Activated CD8-positive, alpha-beta T cell treated with anti-CD3 and anti-CD28 coated beads for 36 hours (primary cell): ENCODE data around the gene C8B. TPM values are rescaled to one million over a fixed set of nuclear protein-coding genes. Genes with fewer than 3 reads are reported as not detected.

Experiments used
- ATAC-seq: fragments of 200-7000 bp; cut with Tn5 transposase; one replicate; pipeline ENCODE4 v1.10.0; 2021; ENCODE audit warnings: mild to moderate bottlenecking, moderate library complexity
- CTCF ChIA-PET: fragments of 350-600 bp; sonication (Branson Sonifier 250); formaldehyde crosslinking; loops from one replicate; lab custom pipeline; 2021; ENCODE audit warnings: antibody characterized with exemption; lab: Charles Lee
- POLR2A ChIA-PET: fragments of 350-600 bp; sonication (Branson Sonifier 250); formaldehyde crosslinking; loops from one replicate; lab custom pipeline; 2021; ENCODE audit warnings: antibody characterized with exemption; lab: Charles Lee
- DNase-seq: peaks from one replicate; pipeline ENCODE4 v3.0.0-alpha.2; 2020
- H3K27ac Mint-ChIP-seq: one replicate; pipeline ENCODE4 v1.8.0; 2021; ENCODE audit warnings: mild to moderate bottlenecking, mixed read lengths
- H3K27me3 Mint-ChIP-seq: one replicate; pipeline ENCODE4 v1.8.0; 2021; ENCODE audit warnings: mixed read lengths
- H3K36me3 Mint-ChIP-seq: one replicate; pipeline ENCODE4 v1.8.0; 2021; ENCODE audit warnings: low read depth, mixed read lengths
- H3K4me1 Mint-ChIP-seq: one replicate; pipeline ENCODE4 v1.8.0; 2021; ENCODE audit warnings: low read depth, mixed read lengths
- H3K4me3 Mint-ChIP-seq: one replicate; pipeline ENCODE4 v1.8.0; 2021; ENCODE audit warnings: mild to moderate bottlenecking, moderate library complexity, mixed read lengths
- H3K9me3 Mint-ChIP-seq: one replicate; pipeline ENCODE4 v1.8.0; 2021; ENCODE audit warnings: mixed read lengths
- CTCF ChIP-seq: fragments of 200-600 bp; IDR thresholded peaks from one replicate; pipeline ENCODE4 v1.8.0; 2022; ENCODE audit warnings: antibody characterized with exemption, mild to moderate bottlenecking
- intact Hi-C: fragments of 100-400 bp; cut with micrococcal nuclease; formaldehyde crosslinking; loops from one replicate; pipeline ENCODE4 v1.10.0; 2022
- total RNA-seq, 2 experiments: library from RNA; stranded (reverse); gene quantifications; one replicate each; pipeline ENCODE4 v1.2.3, GENCODE V29; 2021

C8B gene
- not detected for total RNA-seq

DNA sequence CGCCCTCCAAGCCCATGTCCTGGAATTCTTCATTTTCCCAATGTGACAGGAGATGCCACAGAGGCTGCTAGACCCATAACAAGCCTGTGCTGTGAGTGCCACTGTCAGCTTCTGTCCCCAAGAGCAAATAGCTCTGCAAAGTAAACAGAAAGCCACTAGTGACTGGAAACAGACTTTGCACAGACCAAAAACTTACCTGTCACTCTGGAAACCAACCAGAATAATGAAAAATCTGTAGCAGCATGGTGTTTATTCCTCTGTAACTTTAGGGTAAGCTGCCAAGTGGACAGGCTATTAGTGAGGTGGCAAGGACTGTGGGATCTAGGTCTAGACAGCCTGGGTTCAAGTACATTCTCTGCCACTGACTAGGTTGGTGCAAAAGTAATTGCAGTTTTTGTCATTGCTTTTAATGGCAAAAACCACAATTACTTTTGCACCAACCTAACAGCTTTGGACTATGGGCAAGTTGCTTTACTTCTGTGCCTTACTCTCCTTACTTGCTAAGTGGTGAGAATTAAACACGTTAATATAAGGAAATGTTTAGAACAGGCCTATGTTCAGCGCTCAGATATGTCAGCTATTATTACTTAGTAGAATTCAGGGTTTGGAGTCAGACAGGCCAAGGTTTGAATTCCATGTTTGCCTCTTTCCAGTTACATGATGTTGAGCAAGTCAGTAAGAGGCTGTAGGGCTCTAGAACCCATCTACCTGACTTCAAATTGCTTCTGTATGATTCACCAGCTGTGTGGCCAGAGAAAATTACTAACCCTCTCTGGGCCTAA lies at the start of gene C8B:
Gene C8B, minus strand, starts transcription at position 100 of the 782 bp plus-strand sequence. Its CDS starts 67 bp downstream, at position 33.
- ATAC-seq, result no peak
- ChIA-PET POLR2A (no interaction called here), CTCF (no interaction called here)
- no peaks in the 10 kb centered on the region for H3K36me3 Mint-ChIP-seq
- no peak within 1 kb of the TSS for H3K27ac Mint-ChIP-seq
- peaks cover 8% of the 10 kb centered on the region for H3K27me3 Mint-ChIP-seq
- H3K4me3 Mint-ChIP-seq, result no peak within 1 kb of the TSS
- no peak for TF ChIP-seq CTCF
- H3K9me3 Mint-ChIP-seq, result peaks cover 3% of the 10 kb centered on the region
- intact Hi-C loops, result no loop called here
- no peak for DNase-seq
- H3K4me1 Mint-ChIP-seq, result no peaks in the 10 kb centered on the region

DNA sequence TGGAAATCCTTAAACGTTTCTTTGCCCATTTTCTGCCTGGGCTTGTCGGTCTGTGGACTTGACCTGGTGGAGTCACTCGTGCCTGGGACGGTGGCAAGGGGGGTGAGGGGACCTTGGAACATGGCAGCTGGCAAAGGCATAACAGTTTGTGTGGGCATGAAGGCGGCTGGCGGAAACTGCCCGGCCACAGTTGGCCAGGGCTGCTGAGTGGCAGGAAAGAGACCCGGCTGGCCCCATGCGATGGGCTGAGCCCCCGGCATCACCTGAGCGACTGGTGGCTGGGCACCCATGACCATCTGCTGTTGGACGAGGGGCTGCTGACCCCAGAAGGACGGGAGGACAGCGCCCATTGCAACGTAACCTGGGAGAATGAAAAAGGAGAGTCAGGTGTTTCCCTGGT lies 49.3 kb upstream of the C8B start:
- ChIA-PET POLR2A (no interaction called here), CTCF (no interaction called here)
- no peak overlapping the region for H3K27ac Mint-ChIP-seq
- no peaks in the 10 kb centered on the region for H3K4me1 Mint-ChIP-seq
- no peaks in the 10 kb centered on the region for H3K9me3 Mint-ChIP-seq
- DNase-seq, result no peak
- no peaks in the 10 kb centered on the region for H3K36me3 Mint-ChIP-seq
- no peaks in the 10 kb centered on the region for H3K27me3 Mint-ChIP-seq
- TF ChIP-seq CTCF, result no peak
- intact Hi-C loops, result no loop called here
- no peak for ATAC-seq
- no peak overlapping the region for H3K4me3 Mint-ChIP-seq

GRCh38 chr1:57013522-57013921 lies 47.7 kb upstream of the C8B start:
- intact Hi-C loops, result no loop called here
- H3K36me3 Mint-ChIP-seq, result no peaks in the 10 kb centered on the region
- ChIA-PET CTCF (no interaction called here), POLR2A (no interaction called here)
- no peak overlapping the region for H3K4me3 Mint-ChIP-seq
- no peaks in the 10 kb centered on the region for H3K9me3 Mint-ChIP-seq
- ATAC-seq (no peak), DNase-seq (no peak)
- H3K27ac Mint-ChIP-seq, result no peak overlapping the region
- no peaks in the 10 kb centered on the region for H3K27me3 Mint-ChIP-seq
- TF ChIP-seq CTCF, result no peak
- no peaks in the 10 kb centered on the region for H3K4me1 Mint-ChIP-seq

- Mint-ChIP-seq H3K27ac (no peak overlapping the region), H3K4me3 (no peak overlapping the region), H3K36me3 (no peaks in the 10 kb centered on the region), H3K4me1 (no peaks in the 10 kb centered on the region), H3K27me3 (peaks cover 2% of the 10 kb centered on the region), H3K9me3 (no peaks in the 10 kb centered on the region)
- ATAC-seq (no peak), DNase-seq (no peak)
- CTCF ChIA-PET, result no interaction called here
- POLR2A ChIA-PET, result no interaction called here
- TF ChIP-seq CTCF, result no peak
- intact Hi-C loops, result no loop called here
Measured at GRCh38 chr1:57012315-57012714, 46.5 kb upstream of the C8B start.

DNA sequence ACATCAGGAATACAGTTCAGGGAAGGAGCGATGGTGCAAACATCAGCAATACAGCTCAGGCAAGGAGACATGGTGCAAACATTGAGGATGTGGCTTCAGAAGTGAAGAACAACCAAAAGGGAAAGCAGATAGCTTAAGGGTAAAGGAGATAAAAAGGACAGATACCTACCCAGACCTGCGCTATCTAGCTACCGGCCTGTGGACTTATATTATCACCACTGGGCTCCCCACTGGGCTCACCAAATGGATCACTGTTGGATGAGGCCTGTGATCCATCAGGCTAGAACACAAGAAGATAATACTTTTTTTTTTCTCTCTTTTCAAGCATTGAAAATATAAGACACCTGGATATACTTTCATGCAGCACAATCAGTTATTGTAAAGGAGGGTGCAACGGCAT lies 44.7 kb upstream of the C8B start:
- Mint-ChIP-seq H3K4me1 (no peaks in the 10 kb centered on the region), H3K9me3 (no peaks in the 10 kb centered on the region), H3K27ac (no peak overlapping the region), H3K4me3 (no peak overlapping the region), H3K27me3 (peaks cover 2% of the 10 kb centered on the region), H3K36me3 (no peaks in the 10 kb centered on the region)
- ATAC-seq (no peak), DNase-seq (no peak)
- POLR2A ChIA-PET, result interaction anchor here (0.6 kb wide), 1 partner anchor 208 kb away, joined by 4 read pairs; no protein-coding TSS in a partner anchor
- intact Hi-C loops, result no loop called here
- TF ChIP-seq CTCF, result no peak
- CTCF ChIA-PET, result interaction anchor here (1.1 kb wide), 1 partner anchor 9 kb away, joined by 3 read pairs; no protein-coding TSS in a partner anchor
